Measurements from ENCODE around the gene RIC8B.

The RIC8B gene

GRCh38 chr12:106893451-106893850, 119.0 kb downstream of the RIC8B start:
- H3K36me3 ChIP-seq (ENCODE audit: control insufficient read depth, insufficient read depth, low read length) = no peaks in the 10 kb centered on the region
- no peaks in the 10 kb centered on the region for H3K27me3 ChIP-seq (ENCODE audit: control insufficient read depth, insufficient read depth, low read length)
- H3K9ac ChIP-seq = no peak overlapping the region
- H3K27ac ChIP-seq = no peak overlapping the region
- peaks cover 5% of the 10 kb centered on the region for H3K4me1 ChIP-seq
- no peak overlapping the region for H3K4me2 ChIP-seq (ENCODE audit: low read length)
- H2AFZ ChIP-seq = no peak overlapping the region
- no peak for TF ChIP-seq CTCF (IDR thresholded peaks at IDR 0.05)
- H3K4me3 ChIP-seq (ENCODE audit: low read depth, low read length) = no peak overlapping the region
- H3K79me2 ChIP-seq = no peaks in the 10 kb centered on the region
- no peaks in the 10 kb centered on the region for H3K9me3 ChIP-seq (ENCODE audit: control insufficient read depth, low read length)

GRCh38 chr12:106894774-106895173, 120.3 kb downstream of the RIC8B start:
- Histone ChIP-seq H3K9ac (no peak overlapping the region), H3K4me3 (ENCODE audit: low read depth, low read length) (no peak overlapping the region), H2AFZ (no peak overlapping the region), H3K4me1 (peaks cover 5% of the 10 kb centered on the region), H3K4me2 (ENCODE audit: low read length) (no peak overlapping the region), H3K9me3 (ENCODE audit: control insufficient read depth, low read length) (no peaks in the 10 kb centered on the region), H3K27me3 (ENCODE audit: control insufficient read depth, insufficient read depth, low read length) (no peaks in the 10 kb centered on the region), H3K79me2 (no peaks in the 10 kb centered on the region), H3K27ac (no peak overlapping the region), H3K36me3 (ENCODE audit: control insufficient read depth, insufficient read depth, low read length) (no peaks in the 10 kb centered on the region)
- TF ChIP-seq CTCF (IDR thresholded peaks at IDR 0.05) = no peak

- Histone ChIP-seq H3K9me3 (ENCODE audit: control insufficient read depth, low read length) (no peaks in the 10 kb centered on the region), H3K4me2 (ENCODE audit: low read length) (no peak overlapping the region), H2AFZ (no peak overlapping the region), H3K36me3 (ENCODE audit: control insufficient read depth, insufficient read depth, low read length) (no peaks in the 10 kb centered on the region), H3K9ac (no peak overlapping the region), H3K4me3 (ENCODE audit: low read depth, low read length) (no peak overlapping the region), H3K27ac (no peak overlapping the region), H3K79me2 (no peaks in the 10 kb centered on the region), H3K27me3 (ENCODE audit: control insufficient read depth, insufficient read depth, low read length) (no peaks in the 10 kb centered on the region), H3K4me1 (peaks cover 5% of the 10 kb centered on the region)
- no peak for TF ChIP-seq CTCF (IDR thresholded peaks at IDR 0.05)
Observed at GRCh38 chr12:106896603-106897002, 122.1 kb downstream of the RIC8B start.

GRCh38 chr12:106897082-106897481, 122.6 kb downstream of the RIC8B start:
- H3K27me3 ChIP-seq (ENCODE audit: control insufficient read depth, insufficient read depth, low read length) = no peaks in the 10 kb centered on the region
- no peak overlapping the region for H3K9ac ChIP-seq
- no peak overlapping the region for H3K27ac ChIP-seq
- no peak overlapping the region for H3K4me2 ChIP-seq (ENCODE audit: low read length)
- no peaks in the 10 kb centered on the region for H3K79me2 ChIP-seq
- no peaks in the 10 kb centered on the region for H3K36me3 ChIP-seq (ENCODE audit: control insufficient read depth, insufficient read depth, low read length)
- H2AFZ ChIP-seq = no peak overlapping the region
- TF ChIP-seq CTCF (IDR thresholded peaks at IDR 0.05) = no peak
- H3K4me1 ChIP-seq = peaks cover 5% of the 10 kb centered on the region
- no peaks in the 10 kb centered on the region for H3K9me3 ChIP-seq (ENCODE audit: control insufficient read depth, low read length)
- no peak overlapping the region for H3K4me3 ChIP-seq (ENCODE audit: low read depth, low read length)

- no peaks in the 10 kb centered on the region for H3K36me3 ChIP-seq (ENCODE audit: control insufficient read depth, insufficient read depth, low read length)
- H3K9me3 ChIP-seq (ENCODE audit: control insufficient read depth, low read length) = no peaks in the 10 kb centered on the region
- no peak overlapping the region for H2AFZ ChIP-seq
- no peak overlapping the region for H3K27ac ChIP-seq
- no peak overlapping the region for H3K4me3 ChIP-seq (ENCODE audit: low read depth, low read length)
- no peak overlapping the region for H3K9ac ChIP-seq
- H3K79me2 ChIP-seq = no peaks in the 10 kb centered on the region
- H3K27me3 ChIP-seq (ENCODE audit: control insufficient read depth, insufficient read depth, low read length) = no peaks in the 10 kb centered on the region
- TF ChIP-seq CTCF (IDR thresholded peaks at IDR 0.05) = no peak
- peaks cover 5% of the 10 kb centered on the region for H3K4me1 ChIP-seq
- no peak overlapping the region for H3K4me2 ChIP-seq (ENCODE audit: low read length)
Observed at GRCh38 chr12:106897981-106898901, 123.8 kb downstream of the RIC8B start.

Measured in parathyroid adenoma (tissue), 2 donors.